HCT116 (cell line): ENCODE measurements around the gene RPL39L.

Experiments used
- CBX3 ChIP-seq: IDR thresholded peaks from 2 replicates; pipeline ENCODE4 v1.6.1; 2012; ENCODE audit warnings: low read depth
- CTCF ChIP-seq, 3 experiments: fragments of 200-600 bp in 1 of 3; sonication (generic) in 1 of 3; IDR thresholded peaks in 2 of 3; conservative IDR thresholded peaks in 1 of 3; 2 replicates each; pipeline ENCODE4 v1.5.1; 2012 to 2017; ENCODE audit warnings: low read depth in 2 of 3, low read length in 2 of 3, antibody characterized with exemption in 1 of 3, borderline replicate concordance in 1 of 3, control low read depth in 1 of 3, mild to moderate bottlenecking in 1 of 3, mixed read lengths in 1 of 3, mixed run types in 1 of 3, moderate library complexity in 1 of 3; ENCODE audit not compliant: insufficient read depth in 1 of 3
- EZH2 ChIP-seq: fragments of 200-600 bp; sonication (generic); IDR thresholded peaks from 2 replicates; pipeline ENCODE4 v1.6.1; 2017; ENCODE audit warnings: antibody characterized with exemption, mixed run types
- JUND ChIP-seq: IDR thresholded peaks from 2 replicates; pipeline ENCODE4 v1.6.1; 2012
- POLR2A ChIP-seq: IDR thresholded peaks from 2 replicates; pipeline ENCODE4 v1.7.0; 2011; ENCODE audit warnings: borderline replicate concordance; ENCODE audit not compliant: insufficient read depth, insufficient read length; ENCODE audit errors: extremely low read depth
- RAD21 ChIP-seq: IDR thresholded peaks from 2 replicates; pipeline ENCODE4 v1.6.1; 2012; ENCODE audit warnings: low read depth, mild to moderate bottlenecking

GRCh38 chr3:187139895-187140253 lies 578 bp upstream of the RPL39L start:
- no peak for TF ChIP-seq JUND
- TF ChIP-seq CBX3 = no peak
- no peak for TF ChIP-seq EZH2
- TF ChIP-seq RAD21 = no peak
- no peak for TF ChIP-seq CTCF (IDR thresholded peaks at IDR 0.05 in 2 of 3, conservative IDR thresholded peaks at IDR 0.05 in 1 of 3; ENCODE audit: borderline replicate concordance in 1 of 3, insufficient read depth in 1 of 3, low read depth in 2 of 3, low read length in 2 of 3)
- TF ChIP-seq POLR2A = no peak
